Osteocyte (in vitro differentiated cells): ENCODE results near the gene DHRS4. TPM values are rescaled to one million over a fixed set of nuclear protein-coding genes. Genes with fewer than 3 reads are reported as not detected.

ENCODE experiments used
- DNase-seq: peaks from one replicate; pipeline ENCODE4 v3.0.0; 2021; ENCODE audit warnings: mixed read lengths; ENCODE audit not compliant: unreplicated experiment; ENCODE audit errors: extremely low spot score
- H3K27ac Mint-ChIP-seq: one replicate; pipeline ENCODE4 v1.8.0; 2021; ENCODE audit warnings: mild to moderate bottlenecking, mixed read lengths; ENCODE audit not compliant: unreplicated experiment
- H3K27me3 Mint-ChIP-seq: one replicate; pipeline ENCODE4 v1.8.0; 2021; ENCODE audit warnings: mixed read lengths; ENCODE audit not compliant: unreplicated experiment
- H3K36me3 Mint-ChIP-seq: one replicate; pipeline ENCODE4 v1.8.0; 2021; ENCODE audit warnings: mixed read lengths; ENCODE audit not compliant: unreplicated experiment
- H3K4me1 Mint-ChIP-seq: one replicate; pipeline ENCODE4 v1.8.0; 2021; ENCODE audit warnings: mixed read lengths; ENCODE audit not compliant: unreplicated experiment
- H3K4me3 Mint-ChIP-seq: one replicate; pipeline ENCODE4 v1.8.0; 2021; ENCODE audit warnings: mild to moderate bottlenecking, moderate library complexity, mixed read lengths; ENCODE audit not compliant: unreplicated experiment
- H3K9me3 Mint-ChIP-seq: one replicate; pipeline ENCODE4 v1.8.0; 2021; ENCODE audit warnings: mixed read lengths; ENCODE audit not compliant: unreplicated experiment
- total RNA-seq: library from RNA; stranded (reverse); gene quantifications from 2 replicates; pipeline ENCODE4 v1.2.1, GENCODE V29; 2021
- TF ChIP-seq, protein P1 (sequence below): fragments of 200-600 bp; sonication (generic); IDR thresholded peaks from 2 replicates; pipeline ENCODE4 v1.5.0; 2021; ENCODE audit warnings: antibody characterized with exemption, mild to moderate bottlenecking, moderate library complexity

Gene DHRS4
- total RNA-seq, 1 donor from 2014 or later = 19.6 TPM

- Mint-ChIP-seq H3K4me1 (no peaks in the 10 kb centered on the region), H3K27ac (no peak overlapping the region), H3K4me3 (no peak overlapping the region), H3K36me3 (no peaks in the 10 kb centered on the region), H3K27me3 (peaks cover 25% of the 10 kb centered on the region), H3K9me3 (no peaks in the 10 kb centered on the region)
- TF ChIP-seq, protein P1, sequence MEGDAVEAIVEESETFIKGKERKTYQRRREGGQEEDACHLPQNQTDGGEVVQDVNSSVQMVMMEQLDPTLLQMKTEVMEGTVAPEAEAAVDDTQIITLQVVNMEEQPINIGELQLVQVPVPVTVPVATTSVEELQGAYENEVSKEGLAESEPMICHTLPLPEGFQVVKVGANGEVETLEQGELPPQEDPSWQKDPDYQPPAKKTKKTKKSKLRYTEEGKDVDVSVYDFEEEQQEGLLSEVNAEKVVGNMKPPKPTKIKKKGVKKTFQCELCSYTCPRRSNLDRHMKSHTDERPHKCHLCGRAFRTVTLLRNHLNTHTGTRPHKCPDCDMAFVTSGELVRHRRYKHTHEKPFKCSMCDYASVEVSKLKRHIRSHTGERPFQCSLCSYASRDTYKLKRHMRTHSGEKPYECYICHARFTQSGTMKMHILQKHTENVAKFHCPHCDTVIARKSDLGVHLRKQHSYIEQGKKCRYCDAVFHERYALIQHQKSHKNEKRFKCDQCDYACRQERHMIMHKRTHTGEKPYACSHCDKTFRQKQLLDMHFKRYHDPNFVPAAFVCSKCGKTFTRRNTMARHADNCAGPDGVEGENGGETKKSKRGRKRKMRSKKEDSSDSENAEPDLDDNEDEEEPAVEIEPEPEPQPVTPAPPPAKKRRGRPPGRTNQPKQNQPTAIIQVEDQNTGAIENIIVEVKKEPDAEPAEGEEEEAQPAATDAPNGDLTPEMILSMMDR = peak; percentile 88
- DNase-seq = peak; percentile 91
These were observed 23.7 kb upstream of the DHRS4 start for GRCh38 chr14:23929822-23930294.

DNA sequence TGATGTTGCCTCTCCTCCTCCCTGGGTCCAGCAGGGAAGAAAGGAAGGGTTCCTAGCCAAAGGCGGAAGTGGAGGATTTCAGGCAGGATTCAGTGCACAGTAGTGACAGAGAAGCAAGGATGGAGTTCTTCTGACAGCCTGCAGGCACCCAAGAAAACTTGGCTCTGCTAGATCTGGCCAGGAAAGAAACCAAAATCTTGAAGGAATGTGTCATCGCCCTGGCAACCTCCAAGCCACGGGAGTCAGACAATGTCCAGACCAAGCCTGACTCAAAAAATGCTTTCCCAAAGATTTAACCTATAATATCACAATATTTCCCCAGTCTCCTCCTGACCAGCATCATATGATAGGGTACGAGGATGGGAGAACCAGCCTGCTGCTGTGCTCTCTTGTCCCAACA lies 22.8 kb upstream of the DHRS4 start:
- Mint-ChIP-seq H3K4me3 (no peak overlapping the region), H3K36me3 (no peaks in the 10 kb centered on the region), H3K27ac (no peak overlapping the region), H3K4me1 (no peaks in the 10 kb centered on the region), H3K27me3 (peaks cover 26% of the 10 kb centered on the region), H3K9me3 (no peaks in the 10 kb centered on the region)
- TF ChIP-seq, protein P1 = no peak
- DNase-seq = no peak

GRCh38 chr14:23931721-23932289 lies 21.8 kb upstream of the DHRS4 start:
- no peak for DNase-seq
- Mint-ChIP-seq H3K27ac (no peak overlapping the region), H3K4me3 (no peak overlapping the region), H3K27me3 (peaks cover 25% of the 10 kb centered on the region), H3K9me3 (no peaks in the 10 kb centered on the region), H3K4me1 (no peaks in the 10 kb centered on the region), H3K36me3 (no peaks in the 10 kb centered on the region)
- TF ChIP-seq, protein P1 = no peak

GRCh38 chr14:23932639-23933038 lies 20.9 kb upstream of the DHRS4 start:
- Mint-ChIP-seq H3K27me3 (peaks cover 22% of the 10 kb centered on the region), H3K4me3 (no peak overlapping the region), H3K9me3 (no peaks in the 10 kb centered on the region), H3K36me3 (no peaks in the 10 kb centered on the region), H3K4me1 (no peaks in the 10 kb centered on the region), H3K27ac (no peak overlapping the region)
- no peak for DNase-seq
- TF ChIP-seq, protein P1 = no peak

- Mint-ChIP-seq H3K4me3 (no peak overlapping the region), H3K4me1 (no peaks in the 10 kb centered on the region), H3K27ac (no peak overlapping the region), H3K36me3 (no peaks in the 10 kb centered on the region), H3K9me3 (no peaks in the 10 kb centered on the region), H3K27me3 (peaks cover 19% of the 10 kb centered on the region)
- TF ChIP-seq, protein P1 = no peak
- DNase-seq = no peak
These were observed 20.3 kb upstream of the DHRS4 start for GRCh38 chr14:23933108-23933741.
